GM23338 (cell line): ENCODE data around the gene EDN1. TPM values are rescaled to one million over a fixed set of nuclear protein-coding genes. Genes with fewer than 3 reads are reported as not detected.
A peak's percentile ranks its signal among the peaks of the same experiment; 100 is the strongest.

Source experiments
- ATAC-seq: fragments of 200-7000 bp; cut with Tn5 transposase; 3 replicates; pipeline ENCODE4 v1.9.1; 2020
- DNase-seq: peaks from one replicate; pipeline ENCODE4 v3.0.0-alpha.2; 2015; ENCODE audit warnings: low spot score
- H2AFZ ChIP-seq: fragments of 200-600 bp; sonication (generic); 2 replicates; pipeline ENCODE4 v1.8.0; 2016; ENCODE audit warnings: antibody characterized with exemption, mild to moderate bottlenecking, moderate library complexity
- H3F3A ChIP-seq: fragments of 200-600 bp; sonication (generic); replicated peaks from 2 replicates; pipeline ENCODE4 v1.8.0; 2017; ENCODE audit warnings: antibody characterized with exemption, mixed run types, low read depth
- H3K27ac ChIP-seq: fragments of 200-600 bp; sonication (generic); 2 replicates; pipeline ENCODE4 v1.6.1; 2016; ENCODE audit warnings: low read depth
- H3K27me3 ChIP-seq: fragments of 200-600 bp; sonication (generic); 2 replicates; pipeline ENCODE4 v1.8.0; 2016; ENCODE audit warnings: mild to moderate bottlenecking, mixed run types, moderate library complexity; ENCODE audit not compliant: insufficient read depth
- H3K36me3 ChIP-seq: fragments of 200-600 bp; sonication (generic); 2 replicates; pipeline ENCODE4 v1.8.0; 2016; ENCODE audit warnings: mild to moderate bottlenecking; ENCODE audit not compliant: insufficient read depth
- H3K4me1 ChIP-seq: fragments of 200-600 bp; sonication (generic); 2 replicates; pipeline ENCODE4 v1.8.0; 2016; ENCODE audit warnings: mild to moderate bottlenecking, moderate library complexity; ENCODE audit not compliant: insufficient read depth
- H3K4me2 ChIP-seq: fragments of 200-600 bp; sonication (generic); 2 replicates; pipeline ENCODE4 v1.7.1; 2017; ENCODE audit warnings: mixed run types
- H3K4me3 ChIP-seq: fragments of 200-600 bp; sonication (generic); 2 replicates; pipeline ENCODE4 v1.6.1; 2016; ENCODE audit warnings: mixed run types
- H3K79me2 ChIP-seq: fragments of 200-600 bp; sonication (generic); replicated peaks from 2 replicates; pipeline ENCODE4 v1.8.0; 2017; ENCODE audit warnings: mild to moderate bottlenecking; ENCODE audit not compliant: insufficient read depth
- H3K9me2 ChIP-seq: fragments of 200-600 bp; sonication (generic); 2 replicates; pipeline ENCODE4 v1.8.0; 2017; ENCODE audit not compliant: insufficient read depth
- H4K20me1 ChIP-seq: fragments of 200-600 bp; sonication (generic); replicated peaks from 2 replicates; pipeline ENCODE4 v1.8.0; 2017; ENCODE audit warnings: mild to moderate bottlenecking; ENCODE audit not compliant: insufficient read depth
- H3K27ac Mint-ChIP-seq: 2 replicates; pipeline ENCODE4 v1.8.0; 2020; ENCODE audit warnings: inconsistent platforms, mild to moderate bottlenecking, moderate library complexity, mixed read lengths
- H3K27me3 Mint-ChIP-seq: 3 replicates; pipeline ENCODE4 v1.8.0; 2022; ENCODE audit warnings: low read depth, mild to moderate bottlenecking, moderate library complexity, mixed read lengths, inconsistent platforms; ENCODE audit not compliant: insufficient read depth, poor library complexity
- H3K36me3 Mint-ChIP-seq: 3 replicates; pipeline ENCODE4 v1.8.0; 2021; ENCODE audit warnings: low read depth, mild to moderate bottlenecking, inconsistent platforms, moderate library complexity, mixed read lengths
- H3K4me1 Mint-ChIP-seq: 3 replicates; pipeline ENCODE4 v1.8.0; 2020; ENCODE audit warnings: mild to moderate bottlenecking, inconsistent platforms, mixed read lengths
- H3K4me3 Mint-ChIP-seq: 3 replicates; pipeline ENCODE4 v1.8.0; 2021; ENCODE audit warnings: moderate library complexity, mild to moderate bottlenecking, inconsistent platforms, mixed read lengths
- H3K9me3 Mint-ChIP-seq: 3 replicates; pipeline ENCODE4 v1.8.0; 2020; ENCODE audit warnings: moderate library complexity, mild to moderate bottlenecking, inconsistent platforms, mixed read lengths
- ETS1 ChIP-seq: IDR thresholded peaks from 2 replicates; pipeline ENCODE4 v1.6.1; 2016; ENCODE audit warnings: antibody characterized with exemption
- EZH2phosphoT487 ChIP-seq: fragments of 200-600 bp; sonication (generic); IDR thresholded peaks from one replicate; pipeline ENCODE4 v1.8.1; 2018; ENCODE audit warnings: antibody characterized with exemption; ENCODE audit not compliant: unreplicated experiment
- STAT1 ChIP-seq: IDR thresholded peaks from one replicate; pipeline ENCODE4 v1.6.1; 2016; ENCODE audit warnings: antibody characterized with exemption; ENCODE audit not compliant: unreplicated experiment
- ZNF331 ChIP-seq: fragments of 250-450 bp; sonication (Bioruptor Pico); IDR thresholded peaks from 2 replicates; pipeline ENCODE4 v1.5.0; 2020; ENCODE audit warnings: low read depth, mild to moderate bottlenecking, moderate library complexity
- ZNF462 ChIP-seq: fragments of 250-450 bp; sonication (Bioruptor Pico); IDR thresholded peaks from 2 replicates; pipeline ENCODE4 v1.5.0; 2020; ENCODE audit warnings: mild to moderate bottlenecking, moderate library complexity
- polyA plus RNA-seq: library from polyadenylated mRNA; unstranded; fragments of >200 nt; fragmentation: Nextera tagmentation; extraction: Ambion mirVana; gene quantifications from 2 replicates; pipeline ENCODE4 v1.2.1, GENCODE V29; 2016
- total RNA-seq: library from RNA; depleted of rRNA; stranded (reverse); fragments of >200 nt; shearing (Covaris generic); gene quantifications from 2 replicates; pipeline ENCODE4 v1.2.3, GENCODE V29; 2014

EDN1 gene
- total and polyA plus RNA-seq, 2 experiments from 2014 or later: 0.80 to 1.2 TPM

GRCh38 chr6:12325872-12326271, 35.7 kb downstream of the EDN1 start (continued):
- TF ChIP-seq ZNF462 (CRISPR knock-in tag) (peak; percentile 61), STAT1 (no peak), ETS1 (no peak), EZH2phosphoT487 (no peak)

GRCh38 chr6:12327391-12327790, 37.2 kb downstream of the EDN1 start:
- H3K27me3 ChIP-seq: no peaks in the 10 kb centered on the region
- Mint-ChIP-seq H3K9me3 (no peaks in the 10 kb centered on the region; the same call in 2 of the 3 replicates), H3K4me3 (no peak overlapping the region), H3K27ac (no peak overlapping the region), H3K4me1 (peaks cover 37% of the 10 kb centered on the region), H3K27me3 (peaks cover 2% of the 10 kb centered on the region), H3K36me3 (peaks cover 2% of the 10 kb centered on the region; the same call in 1 of the 3 replicates)
- 0 out of 2 replicates have a peak, but pooled peaks cover 2% of the 10 kb centered on the region for H3F3A ChIP-seq
- peak overlapping the region; percentile 45; the same call in 1 of the 2 replicates for H3K4me2 ChIP-seq
- H3K36me3 ChIP-seq: no peaks in the 10 kb centered on the region
- H3K79me2 ChIP-seq: no peaks in the 10 kb centered on the region
- peak overlapping the region; percentile 73; the same call in 1 of the 2 replicates for H3K27ac ChIP-seq
- DNase-seq (peak; percentile 11), ATAC-seq (no peak)
- TF ChIP-seq ETS1 (no peak), ZNF331 (no peak)
- H3K4me3 ChIP-seq: no peak overlapping the region
- H4K20me1 ChIP-seq: no peaks in the 10 kb centered on the region
- peaks cover 4% of the 10 kb centered on the region; the same call in 1 of the 2 replicates for H3K9me2 ChIP-seq
- no peak overlapping the region for H2AFZ ChIP-seq
- peaks cover 44% of the 10 kb centered on the region for H3K4me1 ChIP-seq
